OCI-LY7 (cell line): ENCODE results near the gene SAGE1.
"Not testable (repeated sequence)": the region's sequence is repeated elsewhere in the genome, so short reads cannot be mapped to it uniquely, and the experiment has no call there.

Experiments
- CTCF ChIP-seq: fragments of 200-600 bp; sonication (generic); conservative IDR thresholded peaks from 2 replicates; pipeline ENCODE4 v1.5.1; 2014; ENCODE audit warnings: mild to moderate bottlenecking, antibody characterized with exemption, low read length, moderate library complexity, mixed read lengths
- EZH2phosphoT487 ChIP-seq: fragments of 200-600 bp; sonication (generic); IDR thresholded peaks from 2 replicates; pipeline ENCODE4 v1.6.1; 2018; ENCODE audit warnings: low read depth, borderline replicate concordance, mild to moderate bottlenecking, mixed run types, antibody characterized with exemption, low read length, moderate library complexity, mixed read lengths

DNA sequence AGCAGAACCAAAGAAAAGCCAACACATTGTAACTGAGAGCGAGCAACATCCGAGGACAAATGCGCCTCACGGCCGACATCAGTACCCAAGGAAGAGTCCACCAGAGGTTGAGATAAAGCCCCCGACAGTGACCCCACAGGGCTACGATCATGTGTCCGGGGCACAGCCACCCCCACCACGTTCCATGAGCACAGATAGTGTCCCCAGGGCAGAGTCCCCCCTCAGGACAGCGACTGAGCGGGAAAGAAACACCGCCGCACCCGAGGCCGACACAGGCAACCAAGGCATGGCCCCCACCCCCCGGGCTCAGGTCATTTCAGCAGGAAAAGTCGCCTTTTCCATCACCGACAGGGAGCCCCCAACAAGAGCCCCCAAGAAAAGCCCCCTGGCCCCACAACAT lies 5.3 kb upstream of the SAGE1 start:
- TF ChIP-seq CTCF, EZH2phosphoT487: not testable (repeated sequence)
